ENCODE measurements around the gene AMACR. TPM values are rescaled to one million over a fixed set of nuclear protein-coding genes. Genes with fewer than 3 reads are reported as not detected.

AMACR gene
- total and polyA plus RNA-seq, 2 experiments from 2014 or later = 29.4 to 36.2 TPM

DNA sequence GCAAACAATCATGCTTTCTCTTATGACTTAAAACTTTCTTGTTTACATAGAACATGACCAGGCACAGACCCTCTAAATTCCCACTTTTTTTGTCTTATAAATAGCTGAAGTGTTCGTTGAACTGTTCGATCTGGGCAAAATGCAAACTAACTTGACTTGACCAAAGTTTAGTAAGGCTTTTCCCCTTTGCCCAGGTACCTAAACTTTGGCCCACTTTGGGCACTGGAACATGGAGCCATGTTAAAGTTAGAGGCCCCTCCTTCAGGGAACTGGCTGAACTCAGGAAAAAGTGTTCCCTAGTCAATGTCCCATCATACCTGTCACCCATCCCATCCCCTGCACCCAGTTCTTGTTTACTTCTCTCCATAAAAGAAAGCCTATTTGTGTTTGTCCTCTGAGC is 9.4 kb upstream of the AMACR start:
- DNase-seq (ENCODE audit: low read depth in 1 of 2, low spot score in 1 of 2) = no peak

DNA sequence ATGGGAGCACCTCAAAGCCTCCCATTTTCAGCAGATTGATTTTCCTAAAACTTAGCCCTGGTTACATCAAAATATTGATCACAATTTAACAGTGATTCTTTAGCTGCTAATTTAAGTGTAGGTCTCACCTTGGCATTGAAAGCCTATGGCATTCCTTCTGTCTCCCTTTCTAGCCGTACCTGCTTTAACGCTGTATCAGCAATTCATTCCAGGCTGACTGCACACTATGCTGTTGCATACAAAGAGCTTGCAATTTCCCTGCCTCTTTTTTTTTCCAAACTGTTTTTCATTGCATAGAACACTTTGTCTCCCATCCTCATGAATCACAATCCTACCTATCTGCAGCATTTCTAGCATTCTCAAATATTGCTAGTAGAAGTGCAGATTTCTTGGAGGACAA is 8.9 kb upstream of the AMACR start:
- Histone ChIP-seq H3K4me1 (ENCODE audit: low read depth) (no peaks in the 10 kb centered on the region), H3K27ac (no peak overlapping the region), H3K9me3 (ENCODE audit: low read depth) (no peaks in the 10 kb centered on the region), H3K36me3 (no peaks in the 10 kb centered on the region), H3K4me3 (no peak overlapping the region), H3K27me3 (no peaks in the 10 kb centered on the region)
- TF ChIP-seq CTCF (IDR thresholded peaks at IDR 0.05; ENCODE audit: low read depth, low read length) = no peak
- no peak for DNase-seq (ENCODE audit: low read depth in 1 of 2, low spot score in 1 of 2)

More for the DNA sequence above, 9.4 kb upstream of the AMACR start:
- Histone ChIP-seq H3K4me3 (no peak overlapping the region), H3K9me3 (ENCODE audit: low read depth) (no peaks in the 10 kb centered on the region), H3K27me3 (no peaks in the 10 kb centered on the region), H3K27ac (no peak overlapping the region), H3K4me1 (ENCODE audit: low read depth) (no peaks in the 10 kb centered on the region), H3K36me3 (no peaks in the 10 kb centered on the region)
- no peak for TF ChIP-seq CTCF (IDR thresholded peaks at IDR 0.05; ENCODE audit: low read depth, low read length)

DNA sequence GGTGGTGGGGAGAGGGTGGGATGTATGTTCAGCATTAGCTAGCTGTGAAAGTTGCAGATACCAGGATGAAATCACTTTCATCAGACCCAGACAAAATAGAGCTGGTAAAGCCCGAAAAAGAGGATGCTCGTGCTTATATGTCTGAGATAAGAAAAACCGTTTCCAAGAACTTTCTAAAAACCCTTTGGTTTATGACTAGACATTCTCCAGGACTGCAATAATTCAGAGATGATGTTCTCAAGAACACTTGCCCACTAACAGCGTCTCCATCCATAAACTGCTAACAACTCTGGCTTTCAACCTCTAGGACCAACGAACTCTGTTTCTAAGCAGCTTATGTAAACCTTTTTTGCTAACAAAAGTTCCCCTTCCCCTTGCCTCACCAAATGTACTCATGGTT is 8.4 kb upstream of the AMACR start:
- H3K4me1 ChIP-seq (ENCODE audit: low read depth) = no peaks in the 10 kb centered on the region
- no peak overlapping the region for H3K27ac ChIP-seq
- no peak for DNase-seq (ENCODE audit: low read depth in 1 of 2, low spot score in 1 of 2)
- no peaks in the 10 kb centered on the region for H3K36me3 ChIP-seq
- no peak overlapping the region for H3K4me3 ChIP-seq
- no peaks in the 10 kb centered on the region for H3K27me3 ChIP-seq
- TF ChIP-seq CTCF (IDR thresholded peaks at IDR 0.05; ENCODE audit: low read depth, low read length) = no peak
- H3K9me3 ChIP-seq (ENCODE audit: low read depth) = no peaks in the 10 kb centered on the region

DNA sequence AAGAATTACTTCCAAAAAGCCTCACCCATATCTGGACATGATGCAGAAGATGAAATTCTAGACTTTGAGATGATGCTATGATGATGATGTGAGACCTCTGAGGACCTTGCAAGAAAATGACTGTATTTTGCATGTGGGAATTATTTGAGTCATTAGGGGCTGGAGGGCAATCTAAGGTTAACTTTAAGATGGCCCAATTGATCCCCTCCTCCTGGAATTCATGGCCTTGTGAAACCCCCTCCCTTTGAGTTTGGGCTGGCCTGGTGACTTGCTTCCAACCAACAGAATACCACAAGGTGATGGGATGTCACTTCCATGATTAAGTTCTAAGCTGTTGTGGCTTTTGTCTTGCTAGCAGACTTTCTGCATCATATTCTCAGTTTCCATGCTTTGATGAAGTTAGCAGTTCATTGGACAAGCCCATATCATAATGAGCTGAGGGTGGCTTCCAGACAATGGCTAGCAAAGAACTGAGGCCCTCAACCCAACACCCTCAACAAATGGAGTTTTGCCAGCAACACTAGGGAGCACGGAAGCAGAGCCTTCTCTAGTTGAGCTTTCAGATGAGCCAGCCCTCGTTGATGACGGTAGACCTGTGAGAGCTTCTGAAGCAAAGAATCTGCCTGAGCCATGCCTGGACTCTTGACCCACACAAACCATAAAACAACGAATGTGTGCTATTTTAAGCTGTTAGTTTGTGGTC is 7.4 kb upstream of the AMACR start:
- Histone ChIP-seq H3K9me3 (ENCODE audit: low read depth) (no peaks in the 10 kb centered on the region), H3K27me3 (no peaks in the 10 kb centered on the region), H3K4me1 (ENCODE audit: low read depth) (no peaks in the 10 kb centered on the region), H3K27ac (no peak overlapping the region), H3K4me3 (no peak overlapping the region), H3K36me3 (no peaks in the 10 kb centered on the region)
- TF ChIP-seq CTCF (IDR thresholded peaks at IDR 0.05; ENCODE audit: low read depth, low read length) = no peak
- no peak for DNase-seq (ENCODE audit: low read depth in 1 of 2, low spot score in 1 of 2)

DNA sequence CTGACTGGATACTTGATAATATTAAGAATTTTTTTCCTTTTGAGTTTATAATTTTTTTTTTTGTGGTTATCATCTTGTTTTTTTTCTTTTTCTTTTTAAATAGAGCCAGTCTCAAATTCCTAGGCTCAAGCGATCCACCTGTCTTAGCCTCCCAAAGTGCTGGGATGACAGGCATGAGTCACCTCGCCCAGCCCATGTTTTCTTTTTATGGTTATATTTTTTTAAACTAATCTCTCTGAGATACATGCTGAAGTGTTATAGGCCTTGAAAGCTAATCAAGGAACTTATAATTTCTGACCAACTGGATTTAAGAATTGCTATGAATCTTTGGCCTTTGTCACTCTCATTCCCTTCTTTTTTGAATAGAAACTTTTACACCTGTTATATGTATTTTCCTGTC is 6.8 kb upstream of the AMACR start:
- Histone ChIP-seq H3K36me3 (no peaks in the 10 kb centered on the region), H3K9me3 (ENCODE audit: low read depth) (no peaks in the 10 kb centered on the region), H3K27me3 (no peaks in the 10 kb centered on the region), H3K27ac (no peak overlapping the region), H3K4me3 (no peak overlapping the region), H3K4me1 (ENCODE audit: low read depth) (no peaks in the 10 kb centered on the region)
- no peak for DNase-seq (ENCODE audit: low read depth in 1 of 2, low spot score in 1 of 2)
- no peak for TF ChIP-seq CTCF (IDR thresholded peaks at IDR 0.05; ENCODE audit: low read depth, low read length)

Data from cardiac muscle cell (in vitro differentiated cells and primary cell).